Measurements from ENCODE around the gene MYH14.

DNA sequence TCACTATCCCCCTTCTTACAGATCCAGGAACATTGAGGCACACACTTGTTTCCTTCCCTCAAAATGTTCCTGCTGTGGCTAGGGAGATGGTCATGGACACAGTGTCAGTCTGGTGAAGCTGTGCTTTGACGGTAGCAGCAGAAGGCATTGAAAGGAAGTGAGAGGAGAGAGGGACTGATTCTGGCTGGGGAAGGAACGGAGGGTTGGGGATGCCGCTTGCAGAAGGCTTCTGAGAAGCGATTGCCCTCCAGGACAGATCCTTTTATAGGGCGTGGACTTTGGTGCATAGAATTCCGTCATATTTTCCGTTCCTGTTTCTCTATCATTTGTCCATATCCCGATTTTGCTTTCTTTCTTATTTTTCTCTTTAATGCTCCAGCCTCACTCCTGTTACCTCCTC is 14.1 kb upstream of the MYH14 start:
- TF ChIP-seq, protein P1, sequence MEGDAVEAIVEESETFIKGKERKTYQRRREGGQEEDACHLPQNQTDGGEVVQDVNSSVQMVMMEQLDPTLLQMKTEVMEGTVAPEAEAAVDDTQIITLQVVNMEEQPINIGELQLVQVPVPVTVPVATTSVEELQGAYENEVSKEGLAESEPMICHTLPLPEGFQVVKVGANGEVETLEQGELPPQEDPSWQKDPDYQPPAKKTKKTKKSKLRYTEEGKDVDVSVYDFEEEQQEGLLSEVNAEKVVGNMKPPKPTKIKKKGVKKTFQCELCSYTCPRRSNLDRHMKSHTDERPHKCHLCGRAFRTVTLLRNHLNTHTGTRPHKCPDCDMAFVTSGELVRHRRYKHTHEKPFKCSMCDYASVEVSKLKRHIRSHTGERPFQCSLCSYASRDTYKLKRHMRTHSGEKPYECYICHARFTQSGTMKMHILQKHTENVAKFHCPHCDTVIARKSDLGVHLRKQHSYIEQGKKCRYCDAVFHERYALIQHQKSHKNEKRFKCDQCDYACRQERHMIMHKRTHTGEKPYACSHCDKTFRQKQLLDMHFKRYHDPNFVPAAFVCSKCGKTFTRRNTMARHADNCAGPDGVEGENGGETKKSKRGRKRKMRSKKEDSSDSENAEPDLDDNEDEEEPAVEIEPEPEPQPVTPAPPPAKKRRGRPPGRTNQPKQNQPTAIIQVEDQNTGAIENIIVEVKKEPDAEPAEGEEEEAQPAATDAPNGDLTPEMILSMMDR (conservative IDR thresholded peaks at IDR 0.05), result no peak
- no peak for TF ChIP-seq ZFX (IDR thresholded peaks at IDR 0.05)
